ENCODE measurements around the gene EFS.

The EFS gene

GRCh38 chr14:23385642-23386265 lies 20.8 kb upstream of the EFS start:
- ATAC-seq: no peak
- TF ChIP-seq ZNF70 (CRISPR knock-in tag; IDR thresholded peaks at IDR 0.05) (no peak), OSR1 (CRISPR knock-in tag; IDR thresholded peaks at IDR 0.05) (no peak), TCF4 (CRISPR knock-in tag; IDR thresholded peaks at IDR 0.05; ENCODE audit: borderline replicate concordance) (no peak), PPARA (CRISPR knock-in tag; IDR thresholded peaks at IDR 0.05; ENCODE audit: borderline replicate concordance) (no peak), PATZ1 (CRISPR knock-in tag; IDR thresholded peaks at IDR 0.05; ENCODE audit: borderline replicate concordance) (no peak), ARNTL (CRISPR knock-in tag; IDR thresholded peaks at IDR 0.05; ENCODE audit: borderline replicate concordance, low read depth) (no peak), CSRNP3 (CRISPR knock-in tag; IDR thresholded peaks at IDR 0.05) (no peak), ZNF565 (CRISPR knock-in tag; conservative IDR thresholded peaks at IDR 0.05; ENCODE audit: low read depth) (no peak), ZC3H10 (CRISPR knock-in tag; IDR thresholded peaks at IDR 0.05) (no peak), ZFP3 (CRISPR knock-in tag; IDR thresholded peaks at IDR 0.05) (no peak), TSHZ2 (CRISPR knock-in tag; IDR thresholded peaks at IDR 0.05) (no peak), GLIS3 (CRISPR knock-in tag; IDR thresholded peaks at IDR 0.05) (no peak)

GRCh38 chr14:23385244-23385641 lies 20.3 kb upstream of the EFS start:
- ATAC-seq: no peak
- TF ChIP-seq CSRNP3 (CRISPR knock-in tag; IDR thresholded peaks at IDR 0.05): no peak

- TF ChIP-seq ZFP30 (CRISPR knock-in tag; IDR thresholded peaks at IDR 0.05) (no peak), TSHZ2 (CRISPR knock-in tag; IDR thresholded peaks at IDR 0.05) (no peak), SNAI2 (CRISPR knock-in tag; IDR thresholded peaks at IDR 0.05) (no peak), CREB5 (CRISPR knock-in tag; IDR thresholded peaks at IDR 0.05; ENCODE audit: low read depth) (no peak), ZNF8 (CRISPR knock-in tag; IDR thresholded peaks at IDR 0.05) (no peak), TOX (CRISPR knock-in tag; IDR thresholded peaks at IDR 0.05; ENCODE audit: borderline replicate concordance) (no peak)
- no peak for ATAC-seq
Measured at GRCh38 chr14:23384364-23385080, 19.6 kb upstream of the EFS start.
